Activated naive CD4-positive, alpha-beta T cell treated with anti-CD3 and anti-CD28 coated beads, Interleukin-2, amount 50 U/mL, for 24 hours (primary cell): ENCODE measurements around the gene PARD3B.
A peak's percentile ranks its signal among the peaks of the same experiment; 100 is the strongest.

Source experiments
- H3K27ac Mint-ChIP-seq: one replicate; pipeline ENCODE4 v1.8.0; 2021; ENCODE audit warnings: mild to moderate bottlenecking, mixed read lengths
- H3K27me3 Mint-ChIP-seq: one replicate; pipeline ENCODE4 v1.8.0; 2021; ENCODE audit warnings: mixed read lengths
- H3K36me3 Mint-ChIP-seq: one replicate; pipeline ENCODE4 v1.8.0; 2021; ENCODE audit warnings: mixed read lengths
- H3K4me1 Mint-ChIP-seq: one replicate; pipeline ENCODE4 v1.8.0; 2021; ENCODE audit warnings: mixed read lengths
- H3K4me3 Mint-ChIP-seq: one replicate; pipeline ENCODE4 v1.8.0; 2021; ENCODE audit warnings: mild to moderate bottlenecking, mixed read lengths
- H3K9me3 Mint-ChIP-seq: one replicate; pipeline ENCODE4 v1.8.0; 2021; ENCODE audit warnings: mixed read lengths

The PARD3B gene

GRCh38 chr2:205585449-205586383, 1040.4 kb downstream of the PARD3B start:
- no peaks in the 10 kb centered on the region for H3K36me3 Mint-ChIP-seq

GRCh38 chr2:205586626-205587025, 1041.4 kb downstream of the PARD3B start:
- no peaks in the 10 kb centered on the region for H3K36me3 Mint-ChIP-seq
- H3K27me3 Mint-ChIP-seq = no peaks in the 10 kb centered on the region
- H3K9me3 Mint-ChIP-seq = no peaks in the 10 kb centered on the region
- no peak overlapping the region for H3K27ac Mint-ChIP-seq
- H3K4me3 Mint-ChIP-seq = no peak overlapping the region
- H3K4me1 Mint-ChIP-seq = no peaks in the 10 kb centered on the region

More at GRCh38 chr2:205585449-205586383, 1040.4 kb downstream of the PARD3B start:
- Mint-ChIP-seq H3K4me1 (no peaks in the 10 kb centered on the region), H3K27me3 (no peaks in the 10 kb centered on the region), H3K4me3 (no peak overlapping the region), H3K27ac (no peak overlapping the region), H3K9me3 (no peaks in the 10 kb centered on the region)

- H3K27ac Mint-ChIP-seq = no peak overlapping the region
- no peaks in the 10 kb centered on the region for H3K9me3 Mint-ChIP-seq
- H3K4me3 Mint-ChIP-seq = no peak overlapping the region
- H3K27me3 Mint-ChIP-seq = no peaks in the 10 kb centered on the region
- no peaks in the 10 kb centered on the region for H3K4me1 Mint-ChIP-seq
- H3K36me3 Mint-ChIP-seq = no peaks in the 10 kb centered on the region
Measured at GRCh38 chr2:205589479-205589878, 1044.2 kb downstream of the PARD3B start.

- H3K4me3 Mint-ChIP-seq = no peak overlapping the region
- H3K9me3 Mint-ChIP-seq = no peaks in the 10 kb centered on the region
- no peaks in the 10 kb centered on the region for H3K4me1 Mint-ChIP-seq
- H3K36me3 Mint-ChIP-seq = no peaks in the 10 kb centered on the region
- H3K27me3 Mint-ChIP-seq = no peaks in the 10 kb centered on the region
- H3K27ac Mint-ChIP-seq = no peak overlapping the region
Measured at GRCh38 chr2:205590759-205591158, 1045.5 kb downstream of the PARD3B start.

- H3K27me3 Mint-ChIP-seq = no peaks in the 10 kb centered on the region
- no peak overlapping the region for H3K4me3 Mint-ChIP-seq
- no peaks in the 10 kb centered on the region for H3K9me3 Mint-ChIP-seq
- no peak overlapping the region for H3K27ac Mint-ChIP-seq
- H3K4me1 Mint-ChIP-seq = no peaks in the 10 kb centered on the region
- no peaks in the 10 kb centered on the region for H3K36me3 Mint-ChIP-seq
Measured at GRCh38 chr2:205593891-205594290, 1048.6 kb downstream of the PARD3B start.

- Mint-ChIP-seq H3K4me3 (no peak overlapping the region), H3K9me3 (no peaks in the 10 kb centered on the region), H3K36me3 (no peaks in the 10 kb centered on the region), H3K4me1 (no peaks in the 10 kb centered on the region), H3K27me3 (no peaks in the 10 kb centered on the region), H3K27ac (no peak overlapping the region)
Measured at GRCh38 chr2:205596581-205596980, 1051.3 kb downstream of the PARD3B start.

GRCh38 chr2:205605638-205606304, 1060.5 kb downstream of the PARD3B start:
- peaks cover 22% of the 10 kb centered on the region for H3K9me3 Mint-ChIP-seq
- peaks cover 8% of the 10 kb centered on the region for H3K36me3 Mint-ChIP-seq
- no peaks in the 10 kb centered on the region for H3K4me1 Mint-ChIP-seq
- H3K4me3 Mint-ChIP-seq = no peak overlapping the region
- H3K27ac Mint-ChIP-seq = no peak overlapping the region
- peaks cover 6% of the 10 kb centered on the region for H3K27me3 Mint-ChIP-seq

GRCh38 chr2:205607146-205607545, 1061.9 kb downstream of the PARD3B start:
- peaks cover 6% of the 10 kb centered on the region for H3K27me3 Mint-ChIP-seq
- no peak overlapping the region for H3K4me3 Mint-ChIP-seq
- H3K4me1 Mint-ChIP-seq = no peaks in the 10 kb centered on the region
- peaks cover 8% of the 10 kb centered on the region for H3K36me3 Mint-ChIP-seq
- peaks cover 22% of the 10 kb centered on the region for H3K9me3 Mint-ChIP-seq
- no peak overlapping the region for H3K27ac Mint-ChIP-seq

- Mint-ChIP-seq H3K27me3 (peaks cover 6% of the 10 kb centered on the region), H3K4me3 (no peak overlapping the region), H3K36me3 (peaks cover 6% of the 10 kb centered on the region), H3K9me3 (peaks cover 9% of the 10 kb centered on the region), H3K27ac (no peak overlapping the region), H3K4me1 (peaks cover 19% of the 10 kb centered on the region)
Measured at GRCh38 chr2:205609113-205609512, 1063.8 kb downstream of the PARD3B start.

- Mint-ChIP-seq H3K4me1 (peaks cover 19% of the 10 kb centered on the region), H3K4me3 (no peak overlapping the region), H3K9me3 (no peaks in the 10 kb centered on the region), H3K36me3 (no peaks in the 10 kb centered on the region), H3K27ac (no peak overlapping the region), H3K27me3 (peaks cover 6% of the 10 kb centered on the region)
Measured at GRCh38 chr2:205610437-205610836, 1065.2 kb downstream of the PARD3B start.

GRCh38 chr2:205612636-205613035, 1067.4 kb downstream of the PARD3B start:
- no peaks in the 10 kb centered on the region for H3K9me3 Mint-ChIP-seq
- peak overlapping the region; percentile 15 for H3K4me3 Mint-ChIP-seq
- H3K27ac Mint-ChIP-seq = no peak overlapping the region
- peaks cover 19% of the 10 kb centered on the region for H3K4me1 Mint-ChIP-seq
- no peaks in the 10 kb centered on the region for H3K36me3 Mint-ChIP-seq
- H3K27me3 Mint-ChIP-seq = peaks cover 4% of the 10 kb centered on the region

GRCh38 chr2:205613970-205614559, 1068.8 kb downstream of the PARD3B start:
- Mint-ChIP-seq H3K27me3 (no peaks in the 10 kb centered on the region), H3K27ac (no peak overlapping the region), H3K36me3 (no peaks in the 10 kb centered on the region), H3K4me1 (peaks cover 22% of the 10 kb centered on the region), H3K4me3 (no peak overlapping the region), H3K9me3 (no peaks in the 10 kb centered on the region)

- no peak overlapping the region for H3K27ac Mint-ChIP-seq
- no peaks in the 10 kb centered on the region for H3K27me3 Mint-ChIP-seq
- H3K4me1 Mint-ChIP-seq = peaks cover 25% of the 10 kb centered on the region
- H3K4me3 Mint-ChIP-seq = no peak overlapping the region
- no peaks in the 10 kb centered on the region for H3K36me3 Mint-ChIP-seq
- no peaks in the 10 kb centered on the region for H3K9me3 Mint-ChIP-seq
Measured at GRCh38 chr2:205614965-205615364, 1069.7 kb downstream of the PARD3B start.

GRCh38 chr2:205617905-205618304, 1072.6 kb downstream of the PARD3B start:
- H3K27me3 Mint-ChIP-seq = no peaks in the 10 kb centered on the region
- no peaks in the 10 kb centered on the region for H3K36me3 Mint-ChIP-seq
- peaks cover 18% of the 10 kb centered on the region for H3K4me1 Mint-ChIP-seq

GRCh38 chr2:205619600-205619999, 1074.3 kb downstream of the PARD3B start:
- H3K27ac Mint-ChIP-seq = no peak overlapping the region
- H3K9me3 Mint-ChIP-seq = no peaks in the 10 kb centered on the region
- H3K4me1 Mint-ChIP-seq = peaks cover 6% of the 10 kb centered on the region
- H3K4me3 Mint-ChIP-seq = no peak overlapping the region
- no peaks in the 10 kb centered on the region for H3K36me3 Mint-ChIP-seq
- no peaks in the 10 kb centered on the region for H3K27me3 Mint-ChIP-seq

More at GRCh38 chr2:205617905-205618304, 1072.6 kb downstream of the PARD3B start:
- no peak overlapping the region for H3K4me3 Mint-ChIP-seq
- H3K27ac Mint-ChIP-seq = no peak overlapping the region
- no peaks in the 10 kb centered on the region for H3K9me3 Mint-ChIP-seq

- H3K4me1 Mint-ChIP-seq = no peaks in the 10 kb centered on the region
- no peak overlapping the region for H3K4me3 Mint-ChIP-seq
- no peaks in the 10 kb centered on the region for H3K36me3 Mint-ChIP-seq
- no peak overlapping the region for H3K27ac Mint-ChIP-seq
- H3K27me3 Mint-ChIP-seq = no peaks in the 10 kb centered on the region
- no peaks in the 10 kb centered on the region for H3K9me3 Mint-ChIP-seq
Measured at GRCh38 chr2:205627085-205627484, 1081.8 kb downstream of the PARD3B start.
